Calu3 (cell line): ENCODE measurements around the gene ZNF804A. TPM values are rescaled to one million over a fixed set of nuclear protein-coding genes. Genes with fewer than 3 reads are reported as not detected.

Experiments used
- BruUV-seq: library from RNA; stranded (reverse); fragments of 400-500 nt; replicated peaks from 2 replicates; lab custom pipeline; 2021; lab: Mats Ljungman, UMichigan
- CTCF ChIA-PET: fragments of 300-600 bp; sonication (Branson Sonifier 250); formaldehyde crosslinking; loops from one replicate; lab custom pipeline; 2022; ENCODE audit warnings: antibody characterized with exemption; lab: Charles Lee
- DNase-seq: peaks from one replicate; pipeline ENCODE4 v3.0.0; 2022
- H3K27ac Mint-ChIP-seq: one replicate; pipeline ENCODE4 v1.8.0; 2022; ENCODE audit warnings: mixed read lengths; ENCODE audit not compliant: unreplicated experiment
- H3K27me3 Mint-ChIP-seq: one replicate; pipeline ENCODE4 v1.8.0; 2022; ENCODE audit warnings: mixed read lengths; ENCODE audit not compliant: unreplicated experiment
- H3K36me3 Mint-ChIP-seq: one replicate; pipeline ENCODE4 v1.8.0; 2022; ENCODE audit warnings: mild to moderate bottlenecking, moderate library complexity, mixed read lengths; ENCODE audit not compliant: insufficient read depth, unreplicated experiment
- H3K4me1 Mint-ChIP-seq: one replicate; pipeline ENCODE4 v1.8.0; 2022; ENCODE audit warnings: mild to moderate bottlenecking, low read depth, mixed read lengths; ENCODE audit not compliant: unreplicated experiment
- H3K4me3 Mint-ChIP-seq: one replicate; pipeline ENCODE4 v1.8.0; 2022; ENCODE audit warnings: mild to moderate bottlenecking, low read depth, moderate library complexity, mixed read lengths; ENCODE audit not compliant: unreplicated experiment
- H3K9me3 Mint-ChIP-seq: one replicate; pipeline ENCODE4 v1.8.0; 2022; ENCODE audit warnings: low read depth, mixed read lengths; ENCODE audit not compliant: unreplicated experiment
- intact Hi-C: fragments of 100-400 bp; cut with micrococcal nuclease; formaldehyde crosslinking; loops from one replicate; pipeline ENCODE4 v1.10.0; 2022; ENCODE audit not compliant: unreplicated experiment
- total RNA-seq: library from RNA; stranded (reverse); gene quantifications from 2 replicates; pipeline ENCODE4 v1.2.3, GENCODE V29; 2022
- TF ChIP-seq, protein P1 (sequence below): fragments of 200-600 bp; IDR thresholded peaks from one replicate; pipeline ENCODE4 v1.8.0; 2022; ENCODE audit warnings: antibody characterized with exemption; ENCODE audit not compliant: unreplicated experiment

The ZNF804A gene
- total RNA-seq, 1 experiment from 2014 or later, result 0.09 TPM

DNA sequence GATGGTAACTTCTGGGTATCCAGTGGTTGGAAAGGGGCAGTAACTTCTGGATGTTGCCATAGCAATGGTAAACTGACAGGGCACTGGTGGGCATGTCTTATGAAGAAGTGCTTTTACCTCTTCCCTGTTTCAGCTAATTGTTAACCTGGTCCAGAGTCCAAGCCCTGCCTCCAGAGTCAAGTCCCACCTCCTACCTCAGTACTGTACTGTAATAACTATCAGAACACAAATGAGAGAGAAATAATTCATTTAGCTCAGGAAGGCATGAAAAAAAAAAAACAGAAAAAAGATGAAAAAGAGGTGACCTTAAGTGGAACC is 237.0 kb downstream of the ZNF804A start:
- TF ChIP-seq, protein P1, sequence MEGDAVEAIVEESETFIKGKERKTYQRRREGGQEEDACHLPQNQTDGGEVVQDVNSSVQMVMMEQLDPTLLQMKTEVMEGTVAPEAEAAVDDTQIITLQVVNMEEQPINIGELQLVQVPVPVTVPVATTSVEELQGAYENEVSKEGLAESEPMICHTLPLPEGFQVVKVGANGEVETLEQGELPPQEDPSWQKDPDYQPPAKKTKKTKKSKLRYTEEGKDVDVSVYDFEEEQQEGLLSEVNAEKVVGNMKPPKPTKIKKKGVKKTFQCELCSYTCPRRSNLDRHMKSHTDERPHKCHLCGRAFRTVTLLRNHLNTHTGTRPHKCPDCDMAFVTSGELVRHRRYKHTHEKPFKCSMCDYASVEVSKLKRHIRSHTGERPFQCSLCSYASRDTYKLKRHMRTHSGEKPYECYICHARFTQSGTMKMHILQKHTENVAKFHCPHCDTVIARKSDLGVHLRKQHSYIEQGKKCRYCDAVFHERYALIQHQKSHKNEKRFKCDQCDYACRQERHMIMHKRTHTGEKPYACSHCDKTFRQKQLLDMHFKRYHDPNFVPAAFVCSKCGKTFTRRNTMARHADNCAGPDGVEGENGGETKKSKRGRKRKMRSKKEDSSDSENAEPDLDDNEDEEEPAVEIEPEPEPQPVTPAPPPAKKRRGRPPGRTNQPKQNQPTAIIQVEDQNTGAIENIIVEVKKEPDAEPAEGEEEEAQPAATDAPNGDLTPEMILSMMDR, result no peak
- Mint-ChIP-seq H3K36me3 (no peaks in the 10 kb centered on the region), H3K27me3 (no peaks in the 10 kb centered on the region), H3K4me3 (no peak overlapping the region), H3K9me3 (no peaks in the 10 kb centered on the region), H3K4me1 (peaks cover 10% of the 10 kb centered on the region), H3K27ac (no peak overlapping the region)
- CTCF ChIA-PET, result interaction anchor here (0.6 to 0.8 kb wide), 2 partner anchors 155 to 1117 kb away, joined by 3 read pairs; no protein-coding TSS in a partner anchor
- intact Hi-C loops, result no loop called here
- BruUV-seq, result no TSS peak
- peak; percentile 24 for DNase-seq

DNA sequence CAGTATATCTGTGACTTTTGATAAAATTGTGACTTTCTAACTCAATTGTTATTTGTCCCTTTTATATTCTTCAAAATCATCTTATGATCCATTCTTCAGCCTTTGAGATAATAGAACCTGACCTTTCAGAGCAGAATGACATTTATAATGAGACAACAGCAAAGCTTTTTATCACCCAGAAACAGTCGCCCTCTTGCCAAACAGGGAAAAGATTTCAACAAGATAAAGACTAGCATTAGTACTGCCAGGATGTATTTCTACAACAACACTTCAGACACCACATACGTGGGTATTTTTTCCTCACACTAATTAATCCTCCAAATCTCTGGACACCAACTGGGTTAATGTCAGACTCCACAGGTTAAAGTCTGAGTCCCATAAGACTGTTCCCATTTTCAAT is 249.0 kb downstream of the ZNF804A start:
- Mint-ChIP-seq H3K27me3 (no peaks in the 10 kb centered on the region), H3K36me3 (no peaks in the 10 kb centered on the region), H3K9me3 (peaks cover 7% of the 10 kb centered on the region), H3K4me1 (no peaks in the 10 kb centered on the region), H3K4me3 (no peak overlapping the region), H3K27ac (no peak overlapping the region)
- CTCF ChIA-PET, result interaction anchor here (0.6 to 0.7 kb wide), 2 partner anchors 171 to 1493 kb away, joined by 3 read pairs; no protein-coding TSS in a partner anchor
- DNase-seq, result no peak
- TF ChIP-seq, protein P1, result no peak
- no TSS peak for BruUV-seq
- intact Hi-C loops, result no loop called here

DNA sequence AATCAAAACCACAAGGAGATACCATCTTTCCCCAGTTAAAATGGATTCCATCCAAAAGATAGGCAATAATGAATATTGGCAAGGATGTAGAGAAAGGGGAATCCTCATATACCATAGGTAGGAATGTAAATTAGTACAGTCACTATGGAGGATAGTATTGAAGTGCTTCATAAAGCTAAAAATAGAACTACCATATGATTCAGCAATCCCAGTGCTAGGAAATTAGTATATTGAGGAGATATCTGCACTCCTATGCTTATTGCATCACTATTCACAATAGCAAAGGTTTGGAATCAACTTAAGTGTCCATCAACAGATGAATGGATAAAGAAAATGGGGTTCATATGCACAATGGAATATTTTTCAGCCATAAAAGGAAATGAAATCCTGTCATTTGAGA is 251.2 kb downstream of the ZNF804A start:
- H3K27ac Mint-ChIP-seq, result no peak overlapping the region
- H3K9me3 Mint-ChIP-seq, result peaks cover 7% of the 10 kb centered on the region
- intact Hi-C loops, result no loop called here
- TF ChIP-seq, protein P1, result no peak
- H3K27me3 Mint-ChIP-seq, result no peaks in the 10 kb centered on the region
- CTCF ChIA-PET, result no interaction called here
- H3K4me1 Mint-ChIP-seq, result no peaks in the 10 kb centered on the region
- H3K36me3 Mint-ChIP-seq, result no peaks in the 10 kb centered on the region
- H3K4me3 Mint-ChIP-seq, result no peak overlapping the region
- no peak for DNase-seq
- BruUV-seq, result no TSS peak

DNA sequence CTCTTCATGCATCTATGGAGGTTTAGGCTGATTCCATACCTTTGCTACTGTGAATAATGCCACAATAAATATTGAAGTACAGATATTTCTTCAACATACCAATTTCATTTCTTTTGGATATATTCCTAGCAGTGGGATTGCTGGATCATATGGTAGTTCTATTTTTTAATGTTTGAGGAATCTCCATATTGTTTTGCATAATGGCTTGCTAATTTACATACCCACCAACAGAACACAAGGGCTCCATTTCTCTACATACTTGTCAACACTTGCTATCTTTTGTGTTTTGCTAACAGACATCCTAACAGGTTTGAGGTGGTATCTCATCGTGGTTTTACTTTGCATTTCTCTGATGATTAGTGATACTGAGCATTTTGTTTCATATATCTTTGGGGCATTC is 253.2 kb downstream of the ZNF804A start:
- BruUV-seq, result no TSS peak
- Mint-ChIP-seq H3K4me1 (no peaks in the 10 kb centered on the region), H3K27ac (no peak overlapping the region), H3K9me3 (peaks cover 5% of the 10 kb centered on the region), H3K36me3 (no peaks in the 10 kb centered on the region), H3K4me3 (no peak overlapping the region), H3K27me3 (no peaks in the 10 kb centered on the region)
- TF ChIP-seq, protein P1, result no peak
- no peak for DNase-seq
- intact Hi-C loops, result no loop called here
- CTCF ChIA-PET, result no interaction called here
